Measurements from ENCODE around the gene PRR15L. TPM values are rescaled to one million over a fixed set of nuclear protein-coding genes. Genes with fewer than 3 reads are reported as not detected.
"Not testable (repeated sequence)": the region's sequence is repeated elsewhere in the genome, so short reads cannot be mapped to it uniquely, and the experiment has no call there.

Gene PRR15L
- total RNA-seq, 4 donors from 2014 or later: 0.87 TPM; not detected in 3

DNA sequence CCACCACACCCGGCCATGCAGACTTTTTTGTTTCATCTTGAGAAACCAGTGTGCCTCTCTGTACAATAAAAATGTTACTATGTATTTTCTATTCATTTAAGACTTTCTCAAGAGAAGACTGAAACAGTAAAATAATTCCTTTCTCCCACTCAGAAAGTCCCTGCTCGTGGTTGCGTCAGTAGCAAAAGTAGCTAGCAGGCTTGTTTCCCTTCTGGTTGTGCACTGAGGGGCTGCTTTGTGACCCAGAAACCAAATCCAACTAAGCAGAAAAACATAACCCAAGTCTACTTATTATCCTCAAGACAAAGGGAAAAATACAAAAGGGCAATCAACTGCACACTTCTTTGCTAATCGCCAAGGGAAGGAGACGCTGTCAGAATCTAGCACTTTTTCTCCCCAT, 19.7 kb downstream of the PRR15L start:
- no peaks in the 10 kb centered on the region for H3K27me3 ChIP-seq
- H3K9me3 ChIP-seq: no peaks in the 10 kb centered on the region
- no peak for TF ChIP-seq POLR2A (IDR thresholded peaks at IDR 0.05)
- TF ChIP-seq, protein P1, sequence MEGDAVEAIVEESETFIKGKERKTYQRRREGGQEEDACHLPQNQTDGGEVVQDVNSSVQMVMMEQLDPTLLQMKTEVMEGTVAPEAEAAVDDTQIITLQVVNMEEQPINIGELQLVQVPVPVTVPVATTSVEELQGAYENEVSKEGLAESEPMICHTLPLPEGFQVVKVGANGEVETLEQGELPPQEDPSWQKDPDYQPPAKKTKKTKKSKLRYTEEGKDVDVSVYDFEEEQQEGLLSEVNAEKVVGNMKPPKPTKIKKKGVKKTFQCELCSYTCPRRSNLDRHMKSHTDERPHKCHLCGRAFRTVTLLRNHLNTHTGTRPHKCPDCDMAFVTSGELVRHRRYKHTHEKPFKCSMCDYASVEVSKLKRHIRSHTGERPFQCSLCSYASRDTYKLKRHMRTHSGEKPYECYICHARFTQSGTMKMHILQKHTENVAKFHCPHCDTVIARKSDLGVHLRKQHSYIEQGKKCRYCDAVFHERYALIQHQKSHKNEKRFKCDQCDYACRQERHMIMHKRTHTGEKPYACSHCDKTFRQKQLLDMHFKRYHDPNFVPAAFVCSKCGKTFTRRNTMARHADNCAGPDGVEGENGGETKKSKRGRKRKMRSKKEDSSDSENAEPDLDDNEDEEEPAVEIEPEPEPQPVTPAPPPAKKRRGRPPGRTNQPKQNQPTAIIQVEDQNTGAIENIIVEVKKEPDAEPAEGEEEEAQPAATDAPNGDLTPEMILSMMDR (IDR thresholded peaks at IDR 0.05 in 4 of 5, conservative IDR thresholded peaks at IDR 0.05 in 1 of 5): no peak
- no peak overlapping the region for H3K4me3 ChIP-seq
- no peak overlapping the region for H3K27ac ChIP-seq
- ATAC-seq (no peak), DNase-seq (no peak)
- H3K36me3 ChIP-seq: peaks cover 0 to under 1% of the 10 kb centered on the region in 2 donors
- H3K4me1 ChIP-seq: peaks cover 7 to 20% of the 10 kb centered on the region in 2 donors
- in situ Hi-C loops (cut with MboI; ENCODE audit: low sequenced_read_pairs in 4 of 4): no loop called here
- intact Hi-C loops (cut with DNase I; ENCODE audit: low total_unique reads): no loop called here

DNA sequence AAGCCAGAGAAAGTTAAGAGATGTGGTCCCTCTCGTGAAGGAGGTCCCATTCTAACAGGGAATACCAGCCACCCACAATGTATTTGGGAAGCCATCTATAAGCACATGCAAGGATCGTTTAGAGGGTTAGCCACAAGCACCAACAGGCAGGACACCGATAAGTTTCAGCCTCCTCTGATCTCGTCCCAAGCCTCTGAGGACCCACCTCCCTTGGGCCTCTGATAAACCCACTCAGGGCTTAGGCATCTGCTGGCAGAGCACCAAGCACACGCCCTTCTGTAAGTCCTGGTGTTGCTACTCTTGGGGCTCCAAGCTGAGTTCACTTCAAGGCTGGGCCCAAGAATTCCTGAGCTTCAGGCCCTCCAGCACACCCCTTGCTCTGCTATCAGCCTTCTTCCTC, 21.7 kb downstream of the PRR15L start:
- H3K36me3 ChIP-seq: peaks cover 0 to 3% of the 10 kb centered on the region in 2 donors
- TF ChIP-seq POLR2A (IDR thresholded peaks at IDR 0.05): no peak
- TF ChIP-seq, protein P1 (IDR thresholded peaks at IDR 0.05 in 4 of 5, conservative IDR thresholded peaks at IDR 0.05 in 1 of 5): no peak
- intact Hi-C loops (cut with DNase I; ENCODE audit: low total_unique reads) (no loop called here), in situ Hi-C loops (cut with MboI; ENCODE audit: low sequenced_read_pairs in 4 of 4) (no loop called here)
- DNase-seq (no peak), ATAC-seq (no peak)
- no peak overlapping the region for H3K4me3 ChIP-seq
- H3K4me1 ChIP-seq: peaks cover 0 to 6% of the 10 kb centered on the region in 2 donors
- H3K9me3 ChIP-seq: no peaks in the 10 kb centered on the region
- no peaks in the 10 kb centered on the region for H3K27me3 ChIP-seq
- H3K27ac ChIP-seq: no peak overlapping the region

DNA sequence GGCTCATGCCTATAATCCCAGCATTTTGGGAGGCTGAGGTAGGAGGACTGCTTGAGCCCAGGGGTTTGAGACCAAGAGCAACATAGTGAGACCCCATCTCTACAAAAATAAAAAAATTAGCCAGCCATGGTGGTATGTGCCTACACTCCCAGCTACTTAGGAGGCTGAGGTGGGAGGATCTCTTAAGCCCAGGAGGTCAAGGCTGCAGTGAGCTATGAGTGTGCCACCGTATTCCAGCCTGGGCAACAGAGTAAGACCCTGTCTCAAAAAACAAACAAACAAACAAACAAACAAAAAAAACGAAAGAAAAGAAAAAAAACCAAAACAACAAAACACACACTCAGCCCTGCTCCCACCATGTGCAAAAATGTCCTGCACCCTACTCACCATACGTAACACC, 22.2 kb downstream of the PRR15L start:
- H3K27me3 ChIP-seq; H3K4me1 ChIP-seq; H3K27ac ChIP-seq; DNase-seq; intact Hi-C loops (cut with DNase I; ENCODE audit: low total_unique reads); in situ Hi-C loops (cut with MboI; ENCODE audit: low sequenced_read_pairs in 4 of 4); H3K36me3 ChIP-seq; H3K4me3 ChIP-seq; H3K9me3 ChIP-seq; ATAC-seq: not testable (repeated sequence)

DNA sequence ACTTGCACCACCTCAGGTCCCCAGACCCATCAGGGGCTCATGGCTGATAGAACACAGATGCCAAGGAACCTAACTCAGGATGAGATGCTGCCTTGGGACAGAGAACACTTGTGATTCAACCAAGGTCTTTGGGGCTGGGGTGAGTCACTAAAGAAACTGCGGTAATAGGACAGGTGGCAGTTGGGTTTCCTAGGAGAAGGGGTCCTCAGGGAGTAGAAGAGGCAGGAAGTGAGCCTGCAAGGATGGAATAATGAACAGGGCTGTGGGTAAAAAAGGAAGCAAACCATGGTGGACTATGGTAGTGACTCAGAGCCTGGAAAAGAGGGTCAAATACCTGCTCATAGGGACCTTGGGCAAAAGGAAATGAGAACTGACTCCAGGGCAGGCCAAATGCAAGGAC, 22.8 kb downstream of the PRR15L start:
- DNase-seq (no peak), ATAC-seq (no peak)
- H3K9me3 ChIP-seq: no peaks in the 10 kb centered on the region
- in situ Hi-C loops (cut with MboI; ENCODE audit: low sequenced_read_pairs in 4 of 4) (no loop called here), intact Hi-C loops (cut with DNase I; ENCODE audit: low total_unique reads) (no loop called here)
- peaks cover 0 to 3% of the 10 kb centered on the region in 2 donors for H3K36me3 ChIP-seq
- H3K4me3 ChIP-seq: no peak overlapping the region
- no peaks in the 10 kb centered on the region for H3K4me1 ChIP-seq
- TF ChIP-seq, protein P1 (IDR thresholded peaks at IDR 0.05 in 4 of 5, conservative IDR thresholded peaks at IDR 0.05 in 1 of 5): no peak
- no peak for TF ChIP-seq POLR2A (IDR thresholded peaks at IDR 0.05)
- H3K27ac ChIP-seq: no peak overlapping the region
- no peaks in the 10 kb centered on the region for H3K27me3 ChIP-seq

DNA sequence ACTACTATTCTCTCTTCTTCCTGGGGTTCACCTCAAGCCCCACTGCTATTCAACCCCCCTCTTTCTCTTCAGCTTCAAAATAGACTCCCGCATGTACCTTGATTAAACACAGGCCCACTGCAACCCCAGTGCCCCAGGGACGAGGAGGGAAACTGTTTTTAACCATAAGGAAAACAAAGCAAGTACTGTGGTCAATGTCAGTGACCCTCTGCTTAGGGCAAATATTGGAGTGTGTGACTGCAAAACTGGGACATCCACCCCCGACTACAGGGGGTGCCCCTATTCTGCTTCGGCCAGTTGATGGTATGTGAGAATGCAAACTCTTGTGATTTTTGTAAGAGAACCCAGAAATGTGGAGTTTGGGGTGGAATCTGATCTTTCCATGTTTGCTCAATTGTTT, 25.8 kb downstream of the PRR15L start:
- TF ChIP-seq POLR2A (IDR thresholded peaks at IDR 0.05): no peak
- TF ChIP-seq, protein P1 (IDR thresholded peaks at IDR 0.05 in 4 of 5, conservative IDR thresholded peaks at IDR 0.05 in 1 of 5): no peak
- no peak for ATAC-seq
- in situ Hi-C loops (cut with MboI; ENCODE audit: low sequenced_read_pairs in 4 of 4) (no loop called here), intact Hi-C loops (cut with DNase I; ENCODE audit: low total_unique reads) (no loop called here)
- no peaks in the 10 kb centered on the region for H3K4me1 ChIP-seq
- no peak overlapping the region for H3K27ac ChIP-seq
- DNase-seq: no peak
- H3K36me3 ChIP-seq: peaks cover 0 to 30% of the 10 kb centered on the region in 2 donors
- no peaks in the 10 kb centered on the region for H3K9me3 ChIP-seq
- H3K27me3 ChIP-seq: no peaks in the 10 kb centered on the region
- no peak overlapping the region for H3K4me3 ChIP-seq
